K562 (cell line): ENCODE results near the gene NRF1. TPM values are rescaled to one million over a fixed set of nuclear protein-coding genes. Genes with fewer than 3 reads are reported as not detected.

Experiments
- CHD1 ChIP-seq: fragments of 200-600 bp; sonication (generic); IDR thresholded peaks from one replicate; pipeline ENCODE4 v1.6.1; 2012; ENCODE audit warnings: mild to moderate bottlenecking, moderate library complexity, low read length, inconsistent platforms
- CREB1 ChIP-seq, 2 experiments: sonication (generic) in 1 of 2; formaldehyde crosslinking in 1 of 2; IDR thresholded peaks; 2 replicates each; pipeline versions ENCODE4 v1.6.1 to v1.8.0; 2012 to 2022; ENCODE audit warnings: inconsistent platforms in 1 of 2, mild to moderate bottlenecking in 1 of 2, missing genetic modification reagents in 1 of 2, moderate library complexity in 1 of 2
- CREM ChIP-seq: IDR thresholded peaks from 2 replicates; pipeline ENCODE4 v1.6.1; 2014; ENCODE audit warnings: antibody characterized with exemption, low read depth
- CSDE1 ChIP-seq, 2 experiments: fragments of 450-650 bp; IDR thresholded peaks; 2 replicates each; pipeline ENCODE4 v1.6.1; 2016; ENCODE audit warnings: mild to moderate bottlenecking in 1 of 2
- ESRRA ChIP-seq: fragments of 450-650 bp; IDR thresholded peaks from 2 replicates; pipeline ENCODE4 v1.6.1; 2014; ENCODE audit warnings: low read depth, mild to moderate bottlenecking, moderate library complexity, borderline replicate concordance
- FOXK1 ChIP-seq: sonication (generic); formaldehyde crosslinking; IDR thresholded peaks from 2 replicates; pipeline ENCODE4 v1.8.0; 2022; ENCODE audit warnings: missing genetic modification reagents, mild to moderate bottlenecking, borderline replicate concordance
- HCFC1 ChIP-seq: IDR thresholded peaks from 2 replicates; pipeline ENCODE4 v1.6.1; 2012; ENCODE audit warnings: low read depth, low read length, improper control_type of control experiment
- HDAC8 ChIP-seq: fragments of 450-650 bp; IDR thresholded peaks from 2 replicates; pipeline ENCODE4 v1.6.1; 2016; ENCODE audit warnings: mild to moderate bottlenecking, missing genetic modification characterization, moderate library complexity, missing compliant biosample characterization
- L3MBTL2 ChIP-seq: fragments of 450-650 bp; IDR thresholded peaks from 2 replicates; pipeline ENCODE4 v1.6.1; 2016; ENCODE audit warnings: mild to moderate bottlenecking, moderate library complexity
- MEF2D ChIP-seq: conservative IDR thresholded peaks from 2 replicates; pipeline ENCODE4 v1.6.1; 2016; ENCODE audit warnings: low read depth, missing genetic modification characterization, missing compliant biosample characterization
- MTA3 ChIP-seq: fragments of 450-650 bp; formaldehyde crosslinking; IDR thresholded peaks from 2 replicates; pipeline ENCODE4 v1.6.1; 2017; ENCODE audit warnings: mild to moderate bottlenecking, borderline replicate concordance
- NFXL1 ChIP-seq: fragments of 450-650 bp; formaldehyde crosslinking; IDR thresholded peaks from 2 replicates; pipeline ENCODE4 v1.4.0; 2021; ENCODE audit warnings: mild to moderate bottlenecking
- POLR2A ChIP-seq: fragments of 450-650 bp; conservative IDR thresholded peaks from 2 replicates; pipeline ENCODE4 v1.6.1; 2016
- POLR2B ChIP-seq: fragments of 450-650 bp; IDR thresholded peaks from 2 replicates; pipeline ENCODE4 v1.6.1; 2018; ENCODE audit warnings: low read depth; ENCODE audit not compliant: partially characterized antibody
- SPI1 ChIP-seq: IDR thresholded peaks from 2 replicates; pipeline ENCODE4 v1.6.1; 2011; ENCODE audit warnings: low read depth, low read length, control low read depth, borderline replicate concordance
- TBP ChIP-seq: optimal IDR thresholded peaks from 2 replicates; pipeline ENCODE3; 2011; ENCODE audit warnings: low read depth, low read length, improper control_type of control experiment
- TEAD2 ChIP-seq: fragments of 450-650 bp; IDR thresholded peaks from 2 replicates; pipeline ENCODE4 v1.6.1; 2016; ENCODE audit warnings: missing genetic modification characterization, control low read depth, missing compliant biosample characterization
- ZBED1 ChIP-seq: IDR thresholded peaks from 2 replicates; pipeline ENCODE4 v1.6.1; 2014
- ZC3H4 ChIP-seq: sonication (generic); formaldehyde crosslinking; IDR thresholded peaks from 2 replicates; pipeline ENCODE4 v1.9.0; 2021; ENCODE audit warnings: missing genetic modification reagents, borderline replicate concordance
- ZFX ChIP-seq: sonication (generic); formaldehyde crosslinking; IDR thresholded peaks from 2 replicates; pipeline ENCODE4 v1.8.0; 2022; ENCODE audit warnings: mild to moderate bottlenecking, missing genetic modification reagents, moderate library complexity
- ZNF431 ChIP-seq: sonication (generic); formaldehyde crosslinking; IDR thresholded peaks from 2 replicates; pipeline ENCODE4 v1.8.0; 2022; ENCODE audit warnings: mild to moderate bottlenecking, missing genetic modification reagents
- polyA plus RNA-seq, 8 experiments: library from polyadenylated mRNA; depleted of rRNA in 4 of 8; stranded (reverse) in 5 of 8; unstranded in 3 of 8; fragments of >200 nt; fragmentation: Nextera tagmentation in 2 of 8; fragmentation: Illumina TruSeq in 1 of 8; extraction: Ambion mirVana in 2 of 8; extraction: Trizol in 1 of 8; gene quantifications; 2 replicates each; pipeline versions ENCODE4 v1.2.1 to v1.2.3, GENCODE V29; 2011 to 2014; ENCODE audit warnings: inconsistent platforms in 1 of 8, missing spikeins in 1 of 8
- total RNA-seq, 7 experiments: library from RNA; depleted of rRNA in 6 of 7; stranded (reverse); fragments of >200 nt in 6 of 7; fragmentation: Illumina TruSeq in 2 of 7; extraction: Trizol in 2 of 7; gene quantifications; 2 replicates each; pipeline versions ENCODE4 v1.2.1 to v1.2.3, GENCODE V29; 2011 to 2021; ENCODE audit warnings: low replicate concordance in 1 of 7
- TF ChIP-seq, protein P1 (sequence below): fragments of 250-450 bp; sonication (Bioruptor Pico); IDR thresholded peaks from 2 replicates; pipeline ENCODE4 v1.4.0; 2020; ENCODE audit warnings: mild to moderate bottlenecking, moderate library complexity
- TF ChIP-seq, protein P2 (sequence below): sonication (generic); formaldehyde crosslinking; IDR thresholded peaks from 2 replicates; pipeline ENCODE4 v1.8.0; 2022; ENCODE audit warnings: missing genetic modification reagents, mild to moderate bottlenecking, moderate library complexity, borderline replicate concordance
- TF ChIP-seq, protein P3 (sequence below): fragments of 200-800 bp; sonication (Bioruptor generic); IDR thresholded peaks from 2 replicates; pipeline ENCODE4 v1.6.1; 2017; ENCODE audit warnings: missing genetic modification characterization, missing compliant biosample characterization
- TF ChIP-seq, protein P4 (sequence below): fragments of 250-450 bp; sonication (Bioruptor Pico); IDR thresholded peaks from 2 replicates; pipeline ENCODE4 v1.4.0; 2020; ENCODE audit warnings: mild to moderate bottlenecking

The NRF1 gene
- total and polyA plus RNA-seq, 9 of the 15 experiments (the other 6 are each of a cell fraction or from before 2014, with no cell fraction given) = 8.6 to 28.8 (median 20.3) TPM

DNA sequence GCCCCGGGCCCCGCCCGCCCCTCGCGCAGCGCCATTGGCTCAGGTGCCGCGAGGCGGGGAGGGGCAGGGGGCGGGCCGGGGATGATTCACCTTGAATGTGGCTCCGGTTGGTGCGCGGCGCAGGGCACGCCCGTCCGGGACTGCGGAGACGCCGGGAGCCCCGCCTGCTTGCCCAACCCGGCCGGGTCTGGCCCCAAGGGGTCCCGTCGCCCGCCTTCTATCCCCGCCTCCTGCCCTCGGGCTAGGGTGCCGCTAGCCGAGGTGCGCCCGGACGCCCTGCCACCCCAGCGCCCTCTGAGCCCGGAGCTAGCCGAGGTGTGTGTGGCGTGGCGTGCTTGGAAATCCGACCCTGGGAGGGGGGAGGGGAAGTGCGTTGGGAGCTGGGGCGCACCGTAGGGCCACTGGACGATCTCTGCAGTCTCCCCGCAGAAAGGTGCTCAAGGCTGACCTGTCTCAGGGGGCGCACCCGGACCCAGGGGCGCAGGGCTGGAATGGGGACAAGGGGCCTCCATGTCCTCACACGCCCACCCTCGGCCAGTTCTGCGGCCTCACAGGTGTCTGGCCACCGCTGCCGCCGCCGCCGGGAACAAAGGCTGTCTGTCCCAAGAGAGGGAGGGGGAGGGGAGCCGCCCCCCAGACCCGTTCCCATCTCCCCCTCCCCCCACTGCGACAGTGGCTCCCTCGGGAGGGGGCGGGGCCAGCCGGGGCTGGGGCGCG, 168.9 kb downstream of the NRF1 start (continued):
- TF ChIP-seq, protein P1, sequence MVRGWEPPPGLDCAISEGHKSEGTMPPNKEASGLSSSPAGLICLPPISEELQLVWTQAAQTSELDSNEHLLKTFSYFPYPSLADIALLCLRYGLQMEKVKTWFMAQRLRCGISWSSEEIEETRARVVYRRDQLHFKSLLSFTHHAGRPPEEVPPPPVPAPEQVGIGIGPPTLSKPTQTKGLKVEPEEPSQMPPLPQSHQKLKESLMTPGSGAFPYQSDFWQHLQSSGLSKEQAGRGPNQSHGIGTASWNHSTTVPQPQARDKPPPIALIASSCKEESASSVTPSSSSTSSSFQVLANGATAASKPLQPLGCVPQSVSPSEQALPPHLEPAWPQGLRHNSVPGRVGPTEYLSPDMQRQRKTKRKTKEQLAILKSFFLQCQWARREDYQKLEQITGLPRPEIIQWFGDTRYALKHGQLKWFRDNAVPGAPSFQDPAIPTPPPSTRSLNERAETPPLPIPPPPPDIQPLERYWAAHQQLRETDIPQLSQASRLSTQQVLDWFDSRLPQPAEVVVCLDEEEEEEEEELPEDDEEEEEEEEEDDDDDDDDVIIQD (CRISPR knock-in tag) = 0 out of 2 replicates have a peak, but pooled peaks have one; percentile 47
- no peak for TF ChIP-seq MEF2D (tag)
- peak; percentile 18; the same call in 1 of the 2 replicates for TF ChIP-seq ZC3H4
- TF ChIP-seq FOXK1 (CRISPR knock-in tag) = peak; percentile 89; the same call in 1 of the 2 replicates
- TF ChIP-seq SPI1 = peak; percentile 81
- no peak for TF ChIP-seq NFXL1 (CRISPR knock-in tag)
- peak; percentile 70; the same call in 1 of the 2 replicates for TF ChIP-seq MTA3
- TF ChIP-seq ESRRA = peak; percentile 40; the same call in 1 of the 2 replicates
- peak; percentile 25 for TF ChIP-seq CHD1
- TF ChIP-seq, protein P2, sequence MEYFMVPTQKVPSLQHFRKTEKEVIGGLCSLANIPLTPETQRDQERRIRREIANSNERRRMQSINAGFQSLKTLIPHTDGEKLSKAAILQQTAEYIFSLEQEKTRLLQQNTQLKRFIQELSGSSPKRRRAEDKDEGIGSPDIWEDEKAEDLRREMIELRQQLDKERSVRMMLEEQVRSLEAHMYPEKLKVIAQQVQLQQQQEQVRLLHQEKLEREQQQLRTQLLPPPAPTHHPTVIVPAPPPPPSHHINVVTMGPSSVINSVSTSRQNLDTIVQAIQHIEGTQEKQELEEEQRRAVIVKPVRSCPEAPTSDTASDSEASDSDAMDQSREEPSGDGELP = peak; percentile 62; the same call in 1 of the 2 replicates
- TF ChIP-seq, protein P3, sequence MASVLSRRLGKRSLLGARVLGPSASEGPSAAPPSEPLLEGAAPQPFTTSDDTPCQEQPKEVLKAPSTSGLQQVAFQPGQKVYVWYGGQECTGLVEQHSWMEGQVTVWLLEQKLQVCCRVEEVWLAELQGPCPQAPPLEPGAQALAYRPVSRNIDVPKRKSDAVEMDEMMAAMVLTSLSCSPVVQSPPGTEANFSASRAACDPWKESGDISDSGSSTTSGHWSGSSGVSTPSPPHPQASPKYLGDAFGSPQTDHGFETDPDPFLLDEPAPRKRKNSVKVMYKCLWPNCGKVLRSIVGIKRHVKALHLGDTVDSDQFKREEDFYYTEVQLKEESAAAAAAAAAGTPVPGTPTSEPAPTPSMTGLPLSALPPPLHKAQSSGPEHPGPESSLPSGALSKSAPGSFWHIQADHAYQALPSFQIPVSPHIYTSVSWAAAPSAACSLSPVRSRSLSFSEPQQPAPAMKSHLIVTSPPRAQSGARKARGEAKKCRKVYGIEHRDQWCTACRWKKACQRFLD (CRISPR knock-in tag) = no peak
- TF ChIP-seq HCFC1 = peak; percentile 13; the same call in 1 of the 2 replicates
- TF ChIP-seq HDAC8 = no peak
- TF ChIP-seq CREM = peak; percentile 57
- TF ChIP-seq L3MBTL2 = no peak
- TF ChIP-seq POLR2B = peak; percentile 59
- TF ChIP-seq TBP = peak; percentile 40
- TF ChIP-seq POLR2A = peak; percentile 80
- peak; percentile 25; the same call in 1 of the 2 replicates for TF ChIP-seq ZNF431 (CRISPR knock-in tag)
- peak; percentile 68 for TF ChIP-seq ZFX (CRISPR knock-in tag)
- TF ChIP-seq CSDE1 (IDR thresholded peaks at IDR 0.05) = no peak
- TF ChIP-seq TEAD2 = no peak
- TF ChIP-seq, protein P4, sequence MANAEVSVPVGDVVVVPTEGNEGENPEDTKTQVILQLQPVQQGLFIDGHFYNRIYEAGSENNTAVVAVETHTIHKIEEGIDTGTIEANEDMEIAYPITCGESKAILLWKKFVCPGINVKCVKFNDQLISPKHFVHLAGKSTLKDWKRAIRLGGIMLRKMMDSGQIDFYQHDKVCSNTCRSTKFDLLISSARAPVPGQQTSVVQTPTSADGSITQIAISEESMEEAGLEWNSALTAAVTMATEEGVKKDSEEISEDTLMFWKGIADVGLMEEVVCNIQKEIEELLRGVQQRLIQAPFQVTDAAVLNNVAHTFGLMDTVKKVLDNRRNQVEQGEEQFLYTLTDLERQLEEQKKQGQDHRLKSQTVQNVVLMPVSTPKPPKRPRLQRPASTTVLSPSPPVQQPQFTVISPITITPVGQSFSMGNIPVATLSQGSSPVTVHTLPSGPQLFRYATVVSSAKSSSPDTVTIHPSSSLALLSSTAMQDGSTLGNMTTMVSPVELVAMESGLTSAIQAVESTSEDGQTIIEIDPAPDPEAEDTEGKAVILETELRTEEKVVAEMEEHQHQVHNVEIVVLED (CRISPR knock-in tag) = no peak
- TF ChIP-seq ZBED1 = peak; percentile 20; the same call in 1 of the 2 replicates
- TF ChIP-seq CREB1 (IDR thresholded peaks at IDR 0.05) = no peak
- TF ChIP-seq CREB1 (CRISPR knock-in tag; IDR thresholded peaks at IDR 0.05) = peak; percentile 75
